Suppressor macrophage treated with lipopolysaccharide for 4 hours (primary cell): Measurements from ENCODE around the gene CCDC171.
"Not testable (repeated sequence)": the region's sequence is repeated elsewhere in the genome, so short reads cannot be mapped to it uniquely, and the experiment has no call there.

Source experiments
- DNase-seq: peaks from one replicate; pipeline ENCODE4 v3.0.0-alpha.2; 2020

The CCDC171 gene

DNA sequence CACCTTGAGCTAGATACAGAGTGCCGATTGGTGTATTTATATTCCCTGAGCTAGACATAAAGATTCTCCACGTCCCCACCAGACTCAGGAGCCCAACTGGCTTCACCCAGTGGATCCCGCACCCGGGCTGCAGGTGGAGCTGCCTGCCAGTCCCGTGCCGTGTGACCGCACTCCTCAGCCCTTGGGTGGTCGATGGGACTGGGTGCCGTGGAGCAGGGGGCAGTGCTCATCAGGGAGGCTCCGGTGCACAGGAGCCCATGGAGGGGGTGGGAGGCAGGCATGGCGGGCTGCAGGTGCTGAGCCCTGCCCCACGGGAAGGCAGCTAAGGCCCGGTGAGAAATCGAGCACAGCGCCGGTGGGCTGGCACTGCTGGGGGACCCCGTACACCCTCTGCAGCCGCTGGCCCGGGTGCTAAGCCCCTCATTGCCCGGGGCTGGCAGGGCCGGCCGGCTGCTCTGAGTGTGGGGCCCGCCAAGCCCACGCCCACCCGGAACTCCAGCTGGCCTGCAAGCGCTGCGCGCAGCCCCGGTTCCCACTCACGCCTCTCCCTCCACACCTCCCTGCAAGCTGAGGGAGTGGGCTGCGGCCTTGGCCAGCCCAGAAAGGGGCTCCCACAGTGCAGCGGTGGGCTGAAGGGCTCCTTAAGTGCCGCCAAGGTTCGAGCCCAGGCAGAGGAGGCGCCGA, 147.2 kb downstream of the CCDC171 start:
- DNase-seq, result not testable (repeated sequence)

DNA sequence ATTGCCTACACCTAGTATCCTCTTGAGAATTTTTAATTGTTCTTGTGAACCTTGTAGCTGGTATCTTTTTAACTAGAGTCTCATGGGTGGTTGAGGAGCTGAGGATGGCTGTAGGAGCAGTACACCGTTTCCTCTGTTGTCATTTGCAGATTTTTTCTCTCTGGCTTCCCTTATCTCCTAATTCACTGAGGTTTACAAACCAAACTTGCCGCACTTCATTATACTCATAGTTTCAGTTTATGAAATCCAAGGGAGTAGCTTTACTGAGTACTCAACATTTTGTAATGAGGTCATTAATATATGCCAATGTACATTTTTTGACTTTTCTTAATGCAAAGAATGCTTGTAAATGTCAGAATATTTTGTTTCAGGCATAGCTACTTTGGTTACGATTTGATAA, 154.2 kb downstream of the CCDC171 start:
- no peak for DNase-seq

DNA sequence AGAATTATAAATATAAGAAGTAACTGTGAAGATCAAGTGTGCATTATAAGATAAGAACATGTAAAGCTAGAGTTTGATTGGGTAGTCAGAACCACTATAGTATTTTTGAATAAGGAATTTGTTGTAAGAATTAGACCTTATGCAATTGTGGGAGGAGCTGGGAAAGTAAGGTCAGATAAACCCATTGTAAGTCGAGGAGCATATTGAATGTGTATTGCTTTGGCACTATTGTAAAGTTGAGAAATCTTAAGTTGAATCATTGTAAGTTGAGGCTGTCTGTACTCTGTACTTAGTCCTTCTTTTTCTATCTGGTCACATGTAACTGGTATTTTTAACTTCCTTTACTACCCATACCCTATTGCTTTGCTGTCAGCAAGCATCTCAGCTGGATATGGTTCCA, 158.7 kb downstream of the CCDC171 start:
- DNase-seq, result no peak

DNA sequence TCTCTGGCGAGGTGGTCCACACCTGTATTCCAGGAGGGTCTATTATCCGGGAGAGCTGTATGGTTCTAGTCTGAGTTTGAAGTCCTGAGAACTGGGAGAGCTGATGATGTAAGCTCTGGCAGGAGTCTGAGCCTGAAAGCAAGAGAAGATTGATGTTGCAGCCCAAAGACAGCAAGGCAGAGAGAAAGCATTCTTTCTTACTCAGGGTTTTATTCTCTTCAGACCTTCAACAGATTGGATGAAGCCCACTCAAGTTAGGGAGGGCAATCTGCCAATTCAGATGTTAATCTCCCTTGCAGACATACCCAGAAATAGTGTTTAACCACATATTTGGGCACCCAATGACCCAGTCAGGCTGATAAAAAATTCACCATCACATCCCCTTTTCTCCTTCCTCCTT, 159.1 kb downstream of the CCDC171 start:
- no peak for DNase-seq

DNA sequence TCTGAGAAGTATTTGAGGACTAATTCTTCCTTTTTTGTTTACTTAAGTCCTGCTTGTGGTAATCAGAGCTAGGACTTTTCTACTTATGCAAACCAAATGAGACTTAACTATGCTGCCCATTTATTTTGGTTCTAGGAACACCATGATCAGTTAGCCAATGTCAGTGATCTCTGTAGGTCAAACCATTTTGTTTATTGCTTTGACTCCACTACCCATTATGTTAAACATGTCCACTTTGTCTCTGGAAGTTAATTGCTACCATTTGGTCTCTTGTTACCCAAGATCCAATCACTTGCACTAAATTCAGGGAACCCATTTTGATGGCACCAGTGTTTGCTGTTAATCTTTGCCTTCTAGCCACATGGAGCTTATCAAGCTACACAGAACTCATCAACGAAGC, 161.9 kb downstream of the CCDC171 start:
- DNase-seq, result no peak

DNA sequence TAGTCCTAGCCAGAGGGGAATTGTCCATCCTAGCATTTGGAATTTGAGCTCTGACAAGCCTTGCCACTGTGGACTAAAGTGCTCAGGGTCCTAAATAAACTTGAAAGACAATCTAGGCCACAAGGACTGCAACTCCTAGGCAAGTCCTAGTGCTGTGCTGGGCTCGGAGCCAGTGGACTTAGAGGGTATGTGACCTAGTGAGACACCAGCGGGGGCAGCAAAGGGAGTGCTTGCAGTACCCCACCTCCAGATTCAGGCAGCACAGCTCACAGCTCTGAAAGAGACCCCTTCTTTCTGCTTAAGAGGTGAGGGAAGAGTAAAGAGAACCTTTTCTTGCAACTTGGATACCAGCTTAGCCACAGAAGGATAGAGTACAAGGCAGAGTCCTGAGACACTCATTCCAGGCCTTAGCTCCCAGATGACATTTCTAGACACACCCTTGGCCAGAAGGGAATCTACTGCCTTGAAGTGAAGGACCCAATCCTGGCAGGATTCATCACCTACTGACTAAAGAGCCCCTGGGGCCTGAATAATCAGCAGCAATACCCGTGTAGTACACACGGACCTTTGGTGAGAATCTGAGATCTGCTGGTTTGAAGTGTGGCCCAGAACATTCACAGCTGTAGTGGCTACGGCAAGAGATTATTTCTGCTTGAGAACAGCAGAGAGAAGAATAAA, 164.6 kb downstream of the CCDC171 start:
- DNase-seq, result no peak

DNA sequence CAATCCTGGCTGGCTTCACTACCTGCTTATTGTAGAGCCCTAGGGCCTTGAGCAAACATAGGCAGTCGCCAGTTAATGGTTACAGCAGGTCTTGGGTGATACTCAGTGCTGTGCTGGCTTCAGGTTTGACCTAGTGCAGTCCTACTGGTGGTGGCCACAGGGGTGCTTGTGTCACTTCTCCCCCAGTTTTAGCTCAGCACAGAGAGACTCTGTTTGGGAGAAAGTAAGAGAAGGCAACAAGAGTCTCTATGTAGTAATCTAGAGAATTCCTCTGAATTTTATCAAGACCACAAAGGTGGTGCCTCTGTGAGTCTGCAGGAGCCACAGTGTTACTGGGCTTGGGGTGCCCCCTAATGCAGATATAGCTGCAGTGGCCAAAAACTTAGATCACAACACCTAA, 165.6 kb downstream of the CCDC171 start:
- no peak for DNase-seq

DNA sequence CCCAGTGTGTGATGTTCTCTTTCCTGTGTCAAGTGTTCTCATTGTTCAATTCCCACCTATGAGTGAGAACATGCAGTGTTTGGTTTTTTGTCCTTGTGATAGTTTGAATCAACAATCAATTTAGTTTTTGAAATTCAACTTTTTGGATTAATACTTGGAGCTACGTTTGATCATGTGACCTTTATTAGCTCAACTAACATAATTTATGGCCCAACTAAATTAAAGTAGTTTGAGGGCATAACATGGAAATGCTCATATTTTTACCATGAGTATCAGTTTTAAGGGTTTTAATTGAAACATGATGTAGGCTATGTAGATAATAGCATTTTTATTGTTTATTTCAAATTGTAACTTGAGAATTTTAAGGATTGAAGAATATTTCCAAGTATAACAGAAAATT, 168.0 kb downstream of the CCDC171 start:
- DNase-seq, result no peak

DNA sequence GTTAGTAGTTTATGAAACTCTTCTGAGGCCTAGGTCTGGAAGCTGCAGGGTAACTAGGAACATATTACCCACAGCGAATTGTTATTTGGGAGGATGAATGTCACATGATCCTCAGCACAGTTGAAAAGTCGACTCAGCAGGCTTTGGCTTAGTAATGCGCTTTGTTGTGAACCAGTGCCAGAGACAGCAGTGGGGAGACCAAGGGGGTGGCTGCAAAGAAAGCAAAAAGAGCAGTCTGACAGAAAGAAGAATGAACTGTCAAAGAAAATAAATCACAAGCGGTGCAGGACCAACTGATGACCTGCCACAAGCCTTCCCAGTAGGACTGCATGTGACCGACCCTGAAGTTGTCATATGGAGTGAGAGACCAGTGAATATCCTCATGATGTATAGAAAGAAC, 170.0 kb downstream of the CCDC171 start:
- no peak for DNase-seq

DNA sequence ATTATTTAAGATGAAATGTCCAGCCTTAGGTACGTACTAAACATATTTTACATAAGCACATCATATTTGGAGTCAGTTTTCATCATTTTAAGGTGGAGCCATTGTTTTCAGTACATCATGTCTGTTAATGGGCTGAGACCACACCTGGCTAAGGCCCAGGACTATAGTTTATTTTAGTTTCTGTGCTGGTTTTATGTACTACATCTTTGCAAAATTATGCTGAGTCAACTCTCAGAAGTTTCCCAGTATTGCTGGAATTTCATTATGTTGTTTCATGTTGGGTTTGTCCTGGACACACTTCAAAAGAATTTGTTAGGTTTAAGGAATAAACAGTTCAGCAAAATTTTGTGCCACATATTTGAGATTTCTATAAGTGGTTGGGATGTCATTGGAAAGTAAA, 171.2 kb downstream of the CCDC171 start:
- DNase-seq, result no peak

DNA sequence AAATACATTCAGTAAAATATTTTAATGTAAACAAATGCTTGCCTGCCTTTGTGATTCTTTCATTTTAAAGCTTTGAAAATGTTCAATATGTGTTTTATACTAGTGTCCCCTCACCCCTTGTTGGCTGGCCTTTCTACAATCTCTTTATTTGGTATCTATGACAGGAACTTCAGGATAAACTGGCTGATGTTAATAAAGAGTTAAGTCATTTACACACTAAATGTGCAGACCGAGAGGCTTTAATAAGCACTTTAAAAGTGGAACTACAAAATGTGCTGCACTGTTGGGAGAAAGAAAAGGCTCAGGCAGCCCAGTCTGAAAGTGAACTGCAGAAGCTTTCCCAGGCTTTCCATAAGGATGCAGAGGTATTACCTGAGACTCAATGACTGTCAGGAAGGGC, 171.8 kb downstream of the CCDC171 start:
- DNase-seq, result no peak

DNA sequence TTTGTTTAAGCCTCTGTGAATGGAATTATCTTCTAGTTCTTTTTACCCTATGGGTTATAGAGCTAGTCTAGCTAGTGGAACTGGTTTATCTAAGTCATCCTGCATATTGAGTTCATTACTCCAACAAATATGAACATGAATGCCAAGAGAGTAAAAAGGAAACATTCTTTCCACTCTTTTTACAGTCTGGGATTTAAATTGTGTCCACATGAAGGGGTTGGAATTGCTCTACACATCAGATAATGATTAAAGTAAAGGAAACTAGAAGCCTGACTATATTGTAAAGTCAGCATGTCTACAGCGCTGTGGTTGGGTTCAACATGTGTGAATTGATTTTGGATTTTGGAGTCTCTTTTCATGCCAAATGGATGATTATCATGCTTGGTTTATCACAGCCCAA, 173.1 kb downstream of the CCDC171 start:
- no peak for DNase-seq

DNA sequence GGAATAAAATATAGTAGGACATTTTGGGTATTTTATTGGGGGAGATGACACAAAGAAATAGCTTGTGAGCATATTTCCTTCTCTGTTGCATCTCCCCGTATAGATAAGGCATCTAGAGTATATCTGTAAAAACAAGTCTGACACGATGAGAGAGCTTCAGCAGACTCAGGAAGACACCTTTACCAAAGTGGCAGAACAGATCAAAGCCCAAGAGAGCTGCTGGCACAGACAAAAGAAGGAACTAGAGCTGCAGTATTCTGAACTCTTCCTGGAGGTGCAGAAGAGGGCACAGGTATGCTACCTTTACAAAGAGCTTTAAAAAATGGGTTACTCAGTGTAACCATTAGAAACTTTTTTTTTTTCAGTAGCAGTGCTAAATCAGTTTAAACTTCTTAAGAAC, 176.7 kb downstream of the CCDC171 start:
- no peak for DNase-seq

DNA sequence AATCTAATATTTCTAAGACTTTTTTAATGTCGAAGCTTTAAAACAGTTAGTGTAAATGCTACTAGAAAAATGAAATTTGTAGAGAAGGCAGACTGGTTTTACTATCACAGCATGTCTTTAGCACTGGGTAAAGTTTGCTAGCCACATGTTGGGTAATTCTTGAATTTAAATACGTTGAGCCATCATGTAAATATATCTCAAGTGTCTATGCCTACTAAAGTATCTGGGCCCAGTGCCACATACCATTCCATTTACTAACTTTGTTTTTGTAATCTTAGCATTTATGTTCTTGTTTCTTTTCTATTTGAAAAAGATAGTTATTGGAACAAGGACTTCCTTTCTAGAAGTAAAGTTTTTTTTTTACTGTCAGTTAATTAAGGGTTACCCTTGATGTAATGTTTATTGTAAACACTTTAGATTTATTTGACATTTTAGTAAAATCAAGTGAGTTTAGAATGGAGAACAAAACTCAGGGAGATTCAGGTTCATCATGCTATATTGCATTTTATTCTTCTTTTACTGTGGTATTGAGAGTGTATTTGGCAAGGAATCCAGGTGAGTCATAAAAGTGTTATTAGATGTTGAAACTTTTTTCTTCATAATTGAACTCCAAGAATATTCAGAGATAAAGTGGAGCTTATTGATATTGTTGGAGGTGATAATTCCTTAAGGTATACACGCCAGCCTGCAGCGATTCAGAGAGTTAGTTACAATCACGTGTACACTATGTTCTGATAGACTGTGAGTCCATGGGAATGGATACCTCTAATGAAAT, 182.4 kb downstream of the CCDC171 start:
- DNase-seq, result no peak

DNA sequence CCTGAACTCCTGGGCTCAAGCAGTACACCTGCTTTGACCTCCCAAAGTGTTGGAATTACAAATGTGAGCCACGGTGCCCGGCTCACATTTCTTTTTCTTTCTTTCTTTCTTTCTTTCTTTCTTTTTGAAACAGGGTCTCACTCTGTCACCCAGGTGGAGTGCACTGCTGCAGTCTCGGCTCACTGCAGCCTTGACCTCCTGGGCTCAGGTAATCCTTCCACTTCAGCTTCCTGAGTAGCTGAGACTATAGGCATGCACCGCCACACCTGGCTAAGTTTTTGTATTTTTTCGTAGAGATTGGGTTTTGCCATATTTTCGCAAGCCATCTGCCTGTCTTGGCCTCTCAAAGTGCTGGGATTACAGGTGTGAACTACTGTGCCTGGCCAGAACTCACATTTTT, 183.7 kb downstream of the CCDC171 start:
- no peak for DNase-seq

DNA sequence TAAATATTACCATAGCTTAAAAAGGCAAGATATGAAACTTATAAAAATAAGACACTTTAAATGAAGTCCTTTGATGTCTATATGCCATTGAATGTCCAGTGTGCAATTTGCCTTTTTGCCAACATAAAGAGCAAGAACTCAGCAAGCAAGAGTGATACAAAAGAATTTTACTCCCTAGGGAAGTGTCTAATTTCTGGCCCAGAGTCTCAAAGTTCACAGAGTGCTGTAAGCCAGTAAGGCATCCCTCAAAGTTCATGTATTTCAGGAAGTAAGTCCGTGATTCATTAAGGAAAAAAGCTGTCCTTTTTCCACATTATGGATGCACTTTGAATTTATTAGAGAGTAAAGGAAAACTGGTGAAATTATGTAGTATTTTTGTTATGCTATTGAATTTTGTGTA, 185.2 kb downstream of the CCDC171 start:
- no peak for DNase-seq

DNA sequence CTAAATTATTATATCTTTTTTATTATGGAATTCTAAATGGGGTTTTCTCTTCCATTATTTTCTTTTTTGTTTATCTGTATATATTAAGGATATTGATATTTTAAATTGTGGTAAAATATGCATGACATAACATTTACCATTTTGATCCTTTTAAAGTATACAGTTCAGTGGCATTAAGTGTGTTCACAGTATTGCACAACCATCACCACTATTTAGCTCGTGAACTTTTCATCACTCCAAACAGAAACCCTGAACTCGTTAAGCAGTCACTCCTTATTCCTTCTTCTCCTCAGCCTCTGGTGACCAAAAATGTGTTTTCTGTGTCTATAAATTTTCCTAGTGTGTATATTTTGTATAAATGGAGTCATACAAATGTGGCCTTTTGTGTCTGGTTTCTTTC, 188.2 kb downstream of the CCDC171 start:
- no peak for DNase-seq

DNA sequence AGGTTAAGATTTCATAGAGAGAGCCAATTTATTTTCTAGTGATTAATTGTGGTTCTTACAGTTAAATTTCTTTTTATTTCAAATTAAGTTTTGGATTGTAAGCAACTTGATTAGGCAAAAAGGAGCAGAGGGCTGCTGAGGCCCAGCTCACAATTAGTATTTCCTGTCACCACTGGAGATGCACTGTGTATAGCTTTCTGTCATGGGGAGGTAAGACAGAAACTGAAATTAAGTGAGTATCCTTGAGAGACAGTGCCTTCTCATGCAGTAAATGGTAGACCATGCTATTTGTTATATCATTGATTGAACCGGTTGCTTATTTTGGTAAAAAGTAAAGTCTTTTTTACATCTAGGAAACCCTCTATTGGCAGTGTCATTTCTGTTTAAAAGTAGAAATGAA, 190.7 kb downstream of the CCDC171 start:
- DNase-seq, result no peak

DNA sequence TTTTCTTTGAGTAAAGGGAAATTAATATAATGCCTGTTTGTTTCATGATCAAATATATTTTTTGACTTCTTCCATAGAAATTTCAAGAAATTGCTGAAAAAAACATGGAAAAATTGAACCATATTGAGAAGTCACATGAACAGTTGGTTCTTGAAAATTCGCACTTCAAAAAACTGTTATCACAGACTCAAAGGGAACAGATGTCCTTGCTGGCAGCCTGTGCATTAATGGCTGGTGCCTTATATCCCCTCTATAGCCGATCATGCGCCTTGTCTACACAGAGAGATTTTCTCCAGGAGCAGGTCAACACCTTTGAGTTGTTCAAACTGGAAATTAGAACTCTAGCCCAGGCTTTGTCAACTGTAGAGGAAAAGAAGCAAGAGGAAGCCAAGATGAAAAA, 191.4 kb downstream of the CCDC171 start:
- no peak for DNase-seq

DNA sequence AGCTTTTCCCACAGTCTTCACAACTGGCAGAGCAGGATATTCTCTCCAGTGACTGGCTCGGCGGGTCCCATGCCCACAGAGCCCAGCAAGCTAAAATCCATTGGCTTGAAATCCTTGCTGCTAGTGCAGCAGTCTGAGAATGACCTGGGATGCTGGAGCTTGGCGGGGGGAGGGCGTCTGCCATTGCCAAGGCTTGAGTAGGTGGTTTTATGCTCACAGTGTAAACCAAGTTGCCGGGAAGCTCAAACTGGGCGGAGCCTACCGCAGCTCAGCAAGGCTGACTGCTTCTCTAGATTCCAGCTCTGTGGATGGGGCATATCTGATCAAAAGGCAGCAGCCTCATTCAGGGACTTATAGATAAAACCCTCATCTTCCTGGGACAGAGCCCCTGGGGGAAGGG, 194.1 kb downstream of the CCDC171 start:
- DNase-seq, result no peak

DNA sequence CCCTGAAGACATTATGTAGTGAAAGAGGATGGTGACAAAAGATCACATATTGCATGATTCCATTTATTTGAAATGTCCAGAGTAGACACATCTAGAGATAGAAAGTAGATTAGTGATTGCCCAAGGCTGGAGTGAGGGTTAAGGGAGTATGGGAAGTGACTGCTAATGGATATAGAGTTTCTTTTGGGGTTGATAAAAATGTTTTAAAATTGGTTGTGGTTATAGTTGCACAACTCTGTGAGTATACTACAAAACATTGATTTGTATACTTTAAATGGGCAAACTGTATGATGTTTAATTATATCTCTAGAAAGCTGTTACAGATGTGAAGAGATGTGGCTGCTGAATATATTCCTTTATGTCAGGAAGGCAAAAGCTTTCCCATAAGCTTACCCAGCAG, 202.8 kb downstream of the CCDC171 start:
- no peak for DNase-seq

DNA sequence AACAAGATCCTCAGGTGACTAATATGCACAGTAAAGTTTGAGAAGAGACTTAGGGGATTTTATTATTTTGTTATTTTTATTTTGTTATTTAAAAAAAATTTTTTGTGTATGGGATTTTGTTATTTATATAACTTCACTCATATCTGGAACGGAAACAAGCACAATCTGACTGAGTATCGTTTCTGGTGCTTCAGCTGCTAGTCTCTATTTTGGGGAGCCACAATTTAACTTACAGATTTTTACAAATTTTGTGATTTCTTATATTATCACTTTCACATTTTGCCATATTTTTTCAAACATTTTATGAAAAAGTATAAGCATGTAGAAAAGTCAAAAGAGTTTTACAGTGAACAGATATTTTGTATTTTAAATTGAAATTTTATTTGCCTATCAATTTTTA, 208.7 kb downstream of the CCDC171 start:
- no peak for DNase-seq

DNA sequence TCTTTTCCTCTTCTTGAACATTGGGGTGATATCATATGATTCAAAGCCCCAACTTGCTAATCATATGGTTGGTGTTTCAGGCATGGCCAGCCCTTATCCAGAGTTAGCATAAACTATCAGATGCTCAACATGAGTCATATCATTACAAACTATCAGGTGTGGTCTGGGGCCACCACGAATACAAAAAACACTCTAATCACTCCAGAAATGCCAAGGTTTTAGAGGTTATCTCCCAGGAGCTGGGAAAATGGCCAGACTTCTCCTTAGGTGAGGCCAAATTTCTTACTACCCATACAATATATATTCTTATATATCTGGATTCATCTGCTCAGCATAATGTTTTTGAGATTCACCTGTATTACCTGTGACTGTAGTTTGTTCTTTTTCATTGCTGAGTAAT, 210.5 kb downstream of the CCDC171 start:
- DNase-seq, result no peak

DNA sequence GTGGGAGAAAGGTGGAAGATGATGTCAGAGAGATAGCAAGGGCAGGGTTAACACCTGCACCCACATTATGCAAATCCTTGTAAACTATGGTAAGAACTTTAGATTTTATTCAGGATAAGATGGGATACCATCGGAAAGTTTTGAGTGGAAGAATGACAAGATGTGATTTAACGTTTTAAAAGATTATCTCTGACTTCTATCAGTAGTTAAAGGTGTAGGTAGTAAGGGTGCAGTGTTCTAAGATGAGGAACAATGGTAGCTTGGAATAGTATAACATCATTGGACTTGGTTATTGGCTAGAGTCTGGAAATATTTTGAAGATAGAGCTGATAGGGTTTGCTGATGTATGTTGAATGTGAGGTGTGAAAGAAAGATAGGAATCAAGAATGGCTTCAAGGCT, 211.3 kb downstream of the CCDC171 start:
- DNase-seq, result no peak
